IMR-90 (cell line): Measurements from ENCODE around the gene CAMTA1. TPM values are rescaled to one million over a fixed set of nuclear protein-coding genes. Genes with fewer than 3 reads are reported as not detected.

Experiments
- ATAC-seq: fragments of 200-7000 bp; cut with Tn5 transposase; 2 replicates; pipeline ENCODE4 v1.9.1; 2020; ENCODE audit warnings: low read depth, mild to moderate bottlenecking, moderate library complexity
- BruUV-seq: library from RNA; stranded (reverse); fragments of 400-500 nt; replicated peaks from 2 replicates; lab custom pipeline; 2021; lab: Mats Ljungman, UMichigan
- CTCF ChIA-PET: fragments of 300-600 bp; formaldehyde crosslinking; extraction: SDS; loops from one replicate; lab custom pipeline; 2021; ENCODE audit warnings: antibody characterized with exemption; lab: Yijun Ruan, JAX
- POLR2A ChIA-PET: fragments of 300-600 bp; sonication (Branson Sonifier 250); formaldehyde crosslinking; loops from one replicate; lab custom pipeline; 2022; ENCODE audit warnings: antibody characterized with exemption; ENCODE audit not compliant: unreplicated experiment; lab: Charles Lee
- DNase-seq: peaks from one replicate; pipeline ENCODE4 v3.0.0; 2013
- H2AFZ ChIP-seq: replicated peaks from 2 replicates; pipeline ENCODE3; 2013; ENCODE audit warnings: low read length, mild to moderate bottlenecking; ENCODE audit not compliant: poor library complexity
- H2AK5ac ChIP-seq: 2 replicates; pipeline ENCODE4 v1.6.1; 2013; ENCODE audit warnings: low read depth, low read length, inconsistent platforms
- H2AK9ac ChIP-seq: replicated peaks from 2 replicates; pipeline ENCODE3; 2013; ENCODE audit warnings: mild to moderate bottlenecking, low read depth, low read length, moderate library complexity; ENCODE audit not compliant: poor library complexity
- H2BK120ac ChIP-seq: 2 replicates; pipeline ENCODE4 v1.6.1; 2013; ENCODE audit warnings: low read depth, low read length, inconsistent platforms
- H2BK15ac ChIP-seq: 3 replicates; pipeline ENCODE4 v1.6.1; 2013; ENCODE audit warnings: low read depth, low read length, inconsistent platforms
- H2BK20ac ChIP-seq: 2 replicates; pipeline ENCODE4 v1.6.1; 2013; ENCODE audit warnings: low read depth, mild to moderate bottlenecking, inconsistent platforms, low read length, moderate library complexity
- H2BK5ac ChIP-seq: 2 replicates; pipeline ENCODE4 v1.6.1; 2013; ENCODE audit warnings: mild to moderate bottlenecking, low read depth, low read length, inconsistent platforms; ENCODE audit not compliant: poor library complexity, severe bottlenecking
- H3K14ac ChIP-seq: replicated peaks from 2 replicates; pipeline ENCODE4 v1.6.1; 2013; ENCODE audit warnings: low read depth, low read length, inconsistent platforms
- H3K18ac ChIP-seq: 2 replicates; pipeline ENCODE4 v1.6.1; 2013; ENCODE audit warnings: low read depth, low read length, control low read depth
- H3K23ac ChIP-seq: 2 replicates; pipeline ENCODE4 v1.6.1; 2013; ENCODE audit warnings: low read depth, low read length, inconsistent platforms
- H3K27ac ChIP-seq: 2 replicates; pipeline ENCODE4 v1.5.1; 2013; ENCODE audit warnings: mild to moderate bottlenecking, control low read depth, low read length; ENCODE audit not compliant: insufficient read depth
- H3K27me3 ChIP-seq: 2 replicates; pipeline ENCODE4 v1.6.1; 2013; ENCODE audit warnings: low read length; ENCODE audit not compliant: control insufficient read depth, insufficient read depth
- H3K36me3 ChIP-seq: 2 replicates; pipeline ENCODE4 v1.6.1; 2013; ENCODE audit warnings: low read length, mixed read lengths; ENCODE audit not compliant: control insufficient read depth, insufficient read depth
- H3K4ac ChIP-seq: 2 replicates; pipeline ENCODE4 v1.6.1; 2013; ENCODE audit warnings: low read depth, low read length, inconsistent platforms
- H3K4me1 ChIP-seq: 2 replicates; pipeline ENCODE4 v1.6.1; 2013; ENCODE audit warnings: low read length, mixed read lengths; ENCODE audit not compliant: control insufficient read depth, insufficient read depth
- H3K4me2 ChIP-seq: 2 replicates; pipeline ENCODE4 v1.6.1; 2013; ENCODE audit warnings: low read depth, mild to moderate bottlenecking, control low read depth, low read length, moderate library complexity
- H3K4me3 ChIP-seq: 2 replicates; pipeline ENCODE4 v1.5.1; 2013; ENCODE audit warnings: low read depth, mild to moderate bottlenecking, control low read depth, low read length, moderate library complexity; ENCODE audit not compliant: insufficient read depth
- H3K56ac ChIP-seq: 2 replicates; pipeline ENCODE4 v1.6.1; 2013; ENCODE audit warnings: low read length, inconsistent platforms; ENCODE audit not compliant: insufficient read depth; ENCODE audit errors: extremely low read depth
- H3K79me1 ChIP-seq, 2 experiments: 2 replicates each; pipeline ENCODE4 v1.6.1; 2013; ENCODE audit warnings: low read length in 2 of 2, inconsistent platforms in 1 of 2, low read depth in 1 of 2
- H3K9ac ChIP-seq: 2 replicates; pipeline ENCODE4 v1.6.1; 2013; ENCODE audit warnings: low read depth, low read length, control low read depth
- H3K9me1 ChIP-seq: 2 replicates; pipeline ENCODE4 v1.6.1; 2013; ENCODE audit warnings: low read length, inconsistent platforms; ENCODE audit not compliant: insufficient read depth
- H3K9me3 ChIP-seq: 2 replicates; pipeline ENCODE4 v1.6.1; 2013; ENCODE audit warnings: low read length; ENCODE audit not compliant: control insufficient read depth, insufficient read depth
- H4K20me1 ChIP-seq: 2 replicates; pipeline ENCODE4 v1.6.1; 2013; ENCODE audit warnings: low read length, inconsistent platforms; ENCODE audit not compliant: insufficient read depth
- H4K5ac ChIP-seq: 2 replicates; pipeline ENCODE4 v1.6.1; 2013; ENCODE audit warnings: mild to moderate bottlenecking, low read depth, low read length, control low read depth
- H4K8ac ChIP-seq, 2 experiments: 2 replicates each; pipeline ENCODE4 v1.6.1; 2013; ENCODE audit warnings: low read depth in 2 of 2, low read length in 2 of 2, control low read depth in 1 of 2, inconsistent platforms in 1 of 2
- H4K91ac ChIP-seq: 2 replicates; pipeline ENCODE4 v1.6.1; 2013; ENCODE audit warnings: low read depth, low read length, inconsistent platforms; ENCODE audit not compliant: insufficient read depth
- BHLHE40 ChIP-seq: fragments of 150-350 bp; IDR thresholded peaks from 2 replicates; pipeline ENCODE4 v1.6.1; 2016; ENCODE audit warnings: mild to moderate bottlenecking, low read depth, low read length
- MAZ ChIP-seq: IDR thresholded peaks from 2 replicates; pipeline ENCODE4 v1.6.1; 2012; ENCODE audit warnings: low read depth, mild to moderate bottlenecking, low read length, improper control_type of control experiment, moderate library complexity, borderline replicate concordance
- WGBS, 2 experiments: methylation state at CpG; one replicate each; pipeline versions ENCODE4 v1.1.5 to v1.1.7; 2013; ENCODE audit warnings: missing lambda C conversion rate in 2 of 2; ENCODE audit not compliant: insufficient read length in 1 of 2; ENCODE audit errors: extremely low coverage in 2 of 2; 5-methylcytosine and 5-hydroxymethylcytosine counted together
- dilution Hi-C: fragments of 300-500 bp; cut with HindIII; formaldehyde crosslinking; loops from one replicate; pipeline ENCODE4 v1.14.3; 2018; ENCODE audit warnings: low sequenced_read_pairs; ENCODE audit not compliant: unreplicated experiment
- in situ Hi-C: fragments of 300-500 bp; cut with MboI; formaldehyde crosslinking; loops from 3 replicates; pipeline ENCODE4 v1.14.3; 2019; ENCODE audit warnings: low sequenced_read_pairs, inconsistent platforms, mixed read lengths
- intact Hi-C: fragments of 100-400 bp; cut with micrococcal nuclease; formaldehyde crosslinking; loops from 2 replicates; pipeline ENCODE4 v1.10.0; 2022
- polyA plus RNA-seq, 3 experiments: library from polyadenylated mRNA; depleted of rRNA; stranded (reverse); fragments of >200 nt; gene quantifications; 2 replicates each; pipeline ENCODE4 v1.2.3, GENCODE V29; 2012; ENCODE audit warnings: low replicate concordance in 1 of 3
- total RNA-seq: library from RNA; depleted of rRNA; stranded (reverse); fragments of >200 nt; gene quantifications from 2 replicates; pipeline ENCODE4 v1.2.3, GENCODE V29; 2012

Gene CAMTA1
- total and polyA plus RNA-seq, 2 of the 4 experiments (the other 2 are of a cell fraction): 35.5 to 74.3 TPM

- no peak overlapping the region for H3K4me2 ChIP-seq
- no peak overlapping the region for H3K4me3 ChIP-seq
- TF ChIP-seq MAZ: no peak
- no peak for TF ChIP-seq BHLHE40
- H2BK120ac ChIP-seq: no peak overlapping the region
- H3K9ac ChIP-seq: no peak overlapping the region
- H2AFZ ChIP-seq: no peak overlapping the region
- H4K8ac ChIP-seq: no peak overlapping the region
- ChIA-PET POLR2A (no interaction called here), CTCF (no interaction called here)
- no peaks in the 10 kb centered on the region for H3K4me1 ChIP-seq
- H3K9me1 ChIP-seq: no peaks in the 10 kb centered on the region
- H3K23ac ChIP-seq: no peak overlapping the region
- in situ Hi-C loops: no loop called here
- no peak overlapping the region for H2AK5ac ChIP-seq
- H2BK15ac ChIP-seq: no peak overlapping the region
- WGBS, 2 experiments: 66% methylated on average over 2 of the region's 3 CpGs; no CpG with 5 or more reads in 1 of the 2 experiments
- no peak overlapping the region for H2BK20ac ChIP-seq
- ATAC-seq (no peak), DNase-seq (no peak)
- dilution Hi-C loops: no loop called here
- H3K27ac ChIP-seq: no peak overlapping the region
- H3K18ac ChIP-seq: no peak overlapping the region
- no peak overlapping the region for H4K91ac ChIP-seq
- peaks cover 7% of the 10 kb centered on the region; the same call in 1 of the 2 replicates for H3K27me3 ChIP-seq
- H3K14ac ChIP-seq: no peak overlapping the region
- intact Hi-C loops: no loop called here
- no peaks in the 10 kb centered on the region for H4K20me1 ChIP-seq
- H2AK9ac ChIP-seq: no peak overlapping the region
- no peak overlapping the region for H3K4ac ChIP-seq
- no peaks in the 10 kb centered on the region for H3K36me3 ChIP-seq
- H3K9me3 ChIP-seq: no peaks in the 10 kb centered on the region
- no peak overlapping the region for H2BK5ac ChIP-seq
- no peak overlapping the region for H4K5ac ChIP-seq
- no peak overlapping the region for H3K56ac ChIP-seq
- no peaks in the 10 kb centered on the region for H3K79me1 ChIP-seq
- no TSS peak for BruUV-seq
These were observed 832.6 kb downstream of the CAMTA1 start for GRCh38 chr1:7617826-7618225.
